Endothelial cell (in vitro differentiated cells): ENCODE data around the gene BPI. TPM values are rescaled to one million over a fixed set of nuclear protein-coding genes. Genes with fewer than 3 reads are reported as not detected.

Experiments
- DNase-seq: peaks from one replicate; pipeline ENCODE4 v3.0.0; 2021; ENCODE audit warnings: low spot score
- H3K27ac Mint-ChIP-seq: one replicate; pipeline ENCODE4 v1.8.0; 2021; ENCODE audit warnings: mixed read lengths, inconsistent platforms; ENCODE audit not compliant: unreplicated experiment
- H3K27me3 Mint-ChIP-seq: one replicate; pipeline ENCODE4 v1.8.0; 2021; ENCODE audit warnings: mild to moderate bottlenecking, moderate library complexity, mixed read lengths, inconsistent platforms; ENCODE audit not compliant: unreplicated experiment
- H3K36me3 Mint-ChIP-seq: one replicate; pipeline ENCODE4 v1.8.0; 2021; ENCODE audit warnings: mild to moderate bottlenecking, low read depth, mixed read lengths, inconsistent platforms; ENCODE audit not compliant: unreplicated experiment
- H3K4me1 Mint-ChIP-seq: one replicate; pipeline ENCODE4 v1.8.0; 2021; ENCODE audit warnings: mild to moderate bottlenecking, mixed read lengths, inconsistent platforms; ENCODE audit not compliant: unreplicated experiment
- H3K4me3 Mint-ChIP-seq: one replicate; pipeline ENCODE4 v1.8.0; 2021; ENCODE audit warnings: mild to moderate bottlenecking, mixed read lengths, inconsistent platforms; ENCODE audit not compliant: unreplicated experiment
- H3K9me3 Mint-ChIP-seq: one replicate; pipeline ENCODE4 v1.8.0; 2021; ENCODE audit warnings: mixed read lengths, inconsistent platforms; ENCODE audit not compliant: unreplicated experiment
- CTCF ChIP-seq: fragments of 200-600 bp; sonication (generic); IDR thresholded peaks from one replicate; pipeline ENCODE4 v1.5.0; 2021; ENCODE audit warnings: antibody characterized with exemption; ENCODE audit not compliant: unreplicated experiment
- total RNA-seq: library from RNA; stranded (reverse); fragmentation: NEBNext Ultra II Directional; extraction: Animal tissue kit (Norgen Biotek cat#: 25700); gene quantifications from one replicate; pipeline ENCODE4 v1.2.1, GENCODE V29; 2021; ENCODE audit not compliant: unreplicated experiment

Gene BPI
- total RNA-seq, 1 donor from 2014 or later: not detected

GRCh38 chr20:38383147-38383546 lies 79.2 kb downstream of the BPI start:
- H3K27me3 Mint-ChIP-seq: peaks cover 2% of the 10 kb centered on the region
- H3K4me3 Mint-ChIP-seq: no peak overlapping the region
- TF ChIP-seq CTCF: no peak
- H3K4me1 Mint-ChIP-seq: no peaks in the 10 kb centered on the region
- H3K9me3 Mint-ChIP-seq: peaks cover 4% of the 10 kb centered on the region
- no peaks in the 10 kb centered on the region for H3K36me3 Mint-ChIP-seq
- no peak for DNase-seq
- H3K27ac Mint-ChIP-seq: no peak overlapping the region

GRCh38 chr20:38386004-38386403 lies 82.0 kb downstream of the BPI start:
- Mint-ChIP-seq H3K4me1 (no peaks in the 10 kb centered on the region), H3K36me3 (no peaks in the 10 kb centered on the region), H3K27me3 (peaks cover 2% of the 10 kb centered on the region), H3K4me3 (no peak overlapping the region), H3K9me3 (peaks cover 2% of the 10 kb centered on the region), H3K27ac (no peak overlapping the region)
- TF ChIP-seq CTCF: no peak
- no peak for DNase-seq

- Mint-ChIP-seq H3K4me1 (no peaks in the 10 kb centered on the region), H3K36me3 (no peaks in the 10 kb centered on the region), H3K27ac (no peak overlapping the region), H3K27me3 (peaks cover 2% of the 10 kb centered on the region), H3K9me3 (no peaks in the 10 kb centered on the region), H3K4me3 (no peak overlapping the region)
- no peak for TF ChIP-seq CTCF
- DNase-seq: no peak
Measured at GRCh38 chr20:38386851-38387250, 82.9 kb downstream of the BPI start.

Other genes starting within 250 kb of the BPI start
- 216 TPM for gene TGM2, start 138.9 kb upstream of the BPI start, total RNA-seq
- gene KIAA1755, start 43.4 kb upstream of the BPI start, total RNA-seq: not detected
- gene LBP, start 42.3 kb downstream of the BPI start, total RNA-seq: 1.2 TPM
- 18.0 TPM for gene SNHG17, start 131.2 kb downstream of the BPI start, total RNA-seq
- 46.0 TPM for gene RALGAPB, start 168.7 kb downstream of the BPI start, total RNA-seq